HG02884 (cell line): ENCODE results near the gene PIM3.

Experiments
- ATAC-seq: cut with Tn5 transposase; IDR thresholded peaks from one replicate; pipeline ENCODE4 v1.9.1; 2021; ENCODE audit warnings: mild to moderate bottlenecking, moderate library complexity; ENCODE audit not compliant: unreplicated experiment

PIM3 gene

GRCh38 chr22:49927483-49928184 is 32.9 kb upstream of the PIM3 start:
- no peak for ATAC-seq

GRCh38 chr22:49928185-49928495 is 32.4 kb upstream of the PIM3 start:
- no peak for ATAC-seq

DNA sequence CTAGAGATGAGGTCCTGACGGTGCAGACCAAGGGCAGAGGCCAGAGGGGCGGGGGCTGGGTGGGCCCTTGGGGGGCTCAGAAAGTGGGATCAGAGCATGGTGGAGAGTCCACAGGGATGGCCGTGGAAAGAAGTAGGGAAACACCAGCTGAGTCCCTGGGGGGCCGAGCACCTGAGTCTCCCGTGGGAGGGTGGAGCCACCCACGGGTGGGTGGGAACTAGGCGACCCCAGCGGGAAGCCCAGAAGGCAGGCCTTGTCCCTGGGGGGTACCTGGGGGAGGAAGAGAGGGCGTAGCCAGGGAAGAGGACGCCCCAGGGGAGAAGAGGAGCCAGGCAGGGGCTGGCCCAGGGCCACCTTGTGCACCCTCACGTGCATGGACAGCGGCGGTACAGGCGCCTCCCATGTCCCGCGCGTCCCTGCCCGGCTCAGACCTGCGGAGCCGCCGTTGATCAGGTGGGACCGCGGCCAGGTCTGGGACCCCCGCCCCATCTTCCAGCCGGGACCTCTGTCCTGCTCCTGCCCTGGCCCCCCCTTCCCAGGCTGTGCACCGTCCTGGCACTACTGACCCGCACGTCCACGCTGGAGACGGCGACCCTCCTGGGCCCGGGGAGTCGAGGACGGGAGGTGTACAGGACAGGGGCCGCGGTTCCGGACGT is 31.9 kb upstream of the PIM3 start:
- no peak for ATAC-seq

- no peak for ATAC-seq
Observed at GRCh38 chr22:49929211-49929979, 31.2 kb upstream of the PIM3 start.

GRCh38 chr22:49929994-49930575 is 30.5 kb upstream of the PIM3 start:
- ATAC-seq, result no peak

GRCh38 chr22:49930596-49931412 is 29.8 kb upstream of the PIM3 start:
- ATAC-seq, result no peak

- ATAC-seq, result no peak
Observed at GRCh38 chr22:49933236-49934159, 27.1 kb upstream of the PIM3 start.

GRCh38 chr22:49934160-49934890 is 26.2 kb upstream of the PIM3 start:
- ATAC-seq, result no peak

DNA sequence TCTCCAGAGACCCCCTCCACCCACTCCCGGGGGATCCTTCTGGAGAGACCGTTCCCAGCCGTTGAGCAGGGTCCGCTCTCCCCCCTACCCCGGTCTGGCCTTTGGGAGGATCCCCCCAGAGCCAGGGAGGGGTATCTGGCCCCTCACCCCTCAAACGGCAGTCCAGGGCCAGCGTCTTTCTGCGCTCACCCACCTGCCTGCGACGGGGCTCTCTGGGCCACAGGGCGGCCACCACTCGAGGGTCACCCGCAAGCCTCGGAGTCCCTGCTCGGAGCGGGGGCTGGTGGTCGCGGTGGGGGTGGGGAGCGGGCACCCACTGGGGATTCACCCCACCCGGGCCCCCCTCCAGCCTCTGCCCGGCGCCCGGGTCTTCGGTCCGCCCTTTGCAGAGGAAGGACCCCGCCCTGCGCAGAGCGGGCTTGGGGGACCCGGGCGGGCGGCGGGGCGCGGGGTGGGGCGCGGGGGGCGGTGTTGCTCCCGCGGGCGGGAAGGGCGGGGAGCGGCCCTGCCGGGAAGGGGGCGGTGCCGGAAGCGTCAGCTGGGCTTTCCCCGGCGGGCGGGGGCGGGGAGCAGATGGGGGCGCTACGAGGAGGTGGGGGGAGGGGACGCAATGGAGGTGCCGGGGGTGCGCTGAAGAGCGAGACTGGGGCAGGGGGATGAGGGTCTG is 25.5 kb upstream of the PIM3 start:
- ATAC-seq, result no peak

- ATAC-seq, result no peak
Observed at GRCh38 chr22:49935561-49935960, 25.0 kb upstream of the PIM3 start.

DNA sequence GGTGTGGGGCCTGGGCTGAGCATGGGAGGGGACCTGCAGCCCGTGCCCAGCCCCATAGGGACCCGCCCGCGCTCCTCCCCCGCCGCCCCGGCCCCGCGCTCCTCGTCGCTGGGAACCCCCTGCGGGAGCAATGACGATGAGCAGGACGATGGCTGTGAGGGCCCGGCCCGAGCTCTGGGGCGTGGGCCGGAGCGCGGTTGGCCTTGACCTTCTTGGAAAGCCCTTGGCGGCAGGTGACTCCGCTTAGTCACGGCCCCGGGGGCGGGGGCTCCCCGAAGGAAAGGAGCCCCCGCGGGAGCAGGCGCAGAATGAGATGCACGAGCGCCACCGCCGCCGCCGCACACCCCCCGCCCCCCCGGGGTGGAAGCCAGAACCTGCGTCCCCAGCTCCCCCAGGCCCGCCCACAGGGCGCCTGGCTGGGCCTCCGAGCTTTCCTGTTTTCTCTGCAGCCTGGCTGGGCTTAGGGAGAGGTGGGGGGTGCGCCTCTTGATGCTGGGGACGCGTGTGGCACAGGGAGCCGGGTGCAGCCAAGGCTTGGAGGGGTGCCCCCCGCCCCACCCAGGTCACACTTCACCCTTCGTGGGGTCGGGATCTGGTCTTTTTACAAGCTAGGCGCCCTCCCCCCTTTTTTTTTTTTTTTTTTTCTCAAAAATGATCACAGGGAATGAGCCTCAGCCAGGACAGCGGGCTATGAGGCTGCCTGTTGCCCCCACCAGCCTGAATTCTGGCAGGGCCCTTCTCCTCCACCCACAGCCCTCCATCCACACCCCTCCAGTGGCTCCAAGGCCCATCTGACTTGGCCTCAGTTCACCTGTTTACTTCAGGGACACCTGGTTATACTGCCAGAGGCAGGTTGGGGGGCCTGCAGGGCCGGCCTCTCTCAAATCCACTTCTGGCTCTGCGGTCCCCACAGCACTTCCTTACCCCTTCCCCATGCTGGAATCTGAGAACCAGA is 24.3 kb upstream of the PIM3 start:
- ATAC-seq, result peak; percentile 57

DNA sequence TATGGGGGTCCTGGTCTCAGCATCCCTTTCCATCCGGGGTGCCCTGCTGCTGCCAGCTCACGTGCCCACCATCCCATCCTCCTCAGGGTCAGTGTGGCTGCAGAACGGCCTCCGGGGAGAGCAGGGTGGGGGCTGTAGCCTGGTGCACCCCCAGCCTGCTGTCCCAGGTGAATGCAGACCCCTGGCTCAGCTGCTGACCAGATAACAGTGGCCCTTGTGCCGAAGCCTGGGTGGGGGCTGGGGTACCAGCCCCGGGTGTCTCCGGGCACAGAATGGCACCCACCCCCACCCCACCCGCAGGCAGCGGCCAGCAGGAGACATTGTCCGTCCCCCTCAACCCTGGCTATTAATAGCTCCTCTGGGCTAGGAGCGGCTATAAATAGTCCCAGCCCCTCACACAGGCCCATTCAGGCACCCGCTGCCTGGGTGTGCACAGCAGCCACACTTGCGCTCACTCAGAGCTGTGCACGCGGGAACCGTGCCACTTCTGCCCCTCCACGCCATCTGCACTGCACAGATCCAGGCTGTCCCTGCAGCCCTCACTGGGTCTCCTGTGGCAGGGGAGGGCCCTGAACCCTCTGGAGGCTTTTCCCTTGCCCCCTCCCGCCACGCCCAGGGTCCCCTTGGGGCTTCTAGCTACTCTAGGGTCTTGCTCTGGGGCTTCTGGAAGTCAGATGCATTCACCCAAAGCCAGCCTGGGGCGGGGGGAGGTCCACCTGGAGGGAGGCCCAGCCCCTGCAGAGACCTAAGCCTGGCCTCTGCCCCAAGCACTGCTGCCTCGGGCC is 23.4 kb upstream of the PIM3 start:
- ATAC-seq, result no peak

- ATAC-seq, result no peak
Observed at GRCh38 chr22:49937758-49938564, 22.6 kb upstream of the PIM3 start.

DNA sequence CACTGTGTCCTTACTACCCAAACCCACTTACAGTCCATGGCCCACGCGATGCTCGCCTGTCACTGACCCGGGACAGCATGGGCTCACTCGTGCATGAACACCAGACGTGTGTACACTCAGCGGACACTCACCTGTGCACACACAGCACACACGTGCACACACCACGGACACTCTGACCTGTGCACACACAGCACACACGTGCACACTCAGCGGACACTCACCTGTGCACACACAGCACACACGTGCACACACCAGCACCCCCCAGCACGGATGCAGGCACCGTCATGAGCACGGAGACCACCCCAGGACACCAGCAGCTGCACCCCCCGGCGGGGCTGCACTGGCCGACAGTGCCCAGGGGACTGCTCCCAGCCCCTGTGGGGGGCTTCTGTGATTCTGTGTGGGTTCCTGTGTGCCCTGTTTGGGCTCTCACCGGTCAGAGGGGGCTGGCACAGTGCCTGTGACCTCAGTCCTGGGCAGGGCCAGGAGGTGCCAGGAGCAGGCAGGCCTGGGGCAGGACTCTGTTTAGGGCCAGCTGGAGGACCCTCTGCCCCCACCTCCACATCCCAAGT is 21.9 kb upstream of the PIM3 start:
- no peak for ATAC-seq

- ATAC-seq, result no peak
Observed at GRCh38 chr22:49941507-49942316, 18.9 kb upstream of the PIM3 start.
